GM21515 (cell line): ENCODE data around the gene DNMT3L.
A peak's percentile ranks its signal among the peaks of the same experiment; 100 is the strongest.
"Not testable (repeated sequence)": the region's sequence is repeated elsewhere in the genome, so short reads cannot be mapped to it uniquely, and the experiment has no call there.

Source experiments
- ATAC-seq: cut with Tn5 transposase; IDR thresholded peaks from one replicate; pipeline ENCODE4 v1.9.1; 2021; ENCODE audit not compliant: unreplicated experiment

DNMT3L gene

DNA sequence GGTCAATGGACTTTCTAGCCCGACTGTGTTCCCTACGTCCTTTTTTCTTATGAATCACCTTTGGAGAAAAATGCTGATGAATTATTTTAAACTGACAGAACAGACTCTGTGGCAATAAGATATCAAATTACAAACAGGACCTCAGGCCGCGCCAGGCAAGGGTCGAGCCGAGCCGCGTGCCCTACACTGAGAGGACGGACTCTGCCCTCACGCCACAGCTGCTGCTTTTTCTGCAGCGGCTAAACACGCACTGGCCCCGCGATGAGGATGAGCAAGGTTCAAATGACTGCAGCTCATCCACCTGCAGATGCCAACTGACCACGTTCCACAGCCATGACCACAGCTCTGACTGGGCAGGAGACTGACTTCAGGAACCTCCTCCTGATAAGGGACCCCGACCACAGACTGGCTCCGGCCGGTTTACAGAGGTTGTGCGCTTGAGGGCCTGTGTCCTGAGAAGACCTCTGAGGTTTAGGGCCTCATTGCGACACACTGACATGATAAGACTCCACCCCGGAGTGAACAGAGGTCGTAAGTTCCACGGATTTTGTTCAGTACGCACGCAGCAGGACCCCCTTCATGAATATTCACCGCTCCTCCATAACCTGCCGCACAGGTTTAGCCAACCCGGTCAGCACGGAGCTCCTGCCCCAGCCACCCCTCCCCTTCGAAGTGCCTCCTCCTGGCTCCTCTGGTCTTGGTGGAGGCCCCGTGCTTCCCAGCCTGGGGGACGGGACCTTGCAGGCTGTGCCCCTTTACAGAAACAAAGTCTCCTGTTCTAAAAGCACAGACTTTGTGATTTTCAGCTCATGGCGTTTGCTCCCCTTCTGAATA is 12.3 kb downstream of the DNMT3L start:
- ATAC-seq = not testable (repeated sequence)

GRCh38 chr21:44247904-44248303 is 13.8 kb downstream of the DNMT3L start:
- not testable (repeated sequence) for ATAC-seq

DNA sequence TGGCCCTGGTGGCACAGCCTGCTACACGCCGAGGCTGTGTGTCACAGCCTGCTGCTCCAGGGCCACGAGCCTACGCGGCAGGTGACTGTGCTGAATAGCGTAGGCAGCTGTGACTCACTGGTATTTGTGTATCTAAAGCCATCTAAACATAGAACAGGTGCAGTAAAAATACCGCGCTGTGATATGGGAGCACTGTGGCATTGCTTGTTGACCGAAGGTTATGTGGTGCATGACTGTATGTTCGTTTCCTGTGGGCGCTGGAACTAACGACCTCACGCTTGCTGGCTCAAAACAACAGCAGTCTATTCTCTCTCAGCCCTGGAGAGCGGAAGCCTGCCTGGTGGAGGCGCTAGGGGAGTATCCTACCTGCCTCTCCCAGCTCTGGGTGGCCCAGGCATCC is 17.7 kb downstream of the DNMT3L start:
- peak; percentile 45 for ATAC-seq

DNA sequence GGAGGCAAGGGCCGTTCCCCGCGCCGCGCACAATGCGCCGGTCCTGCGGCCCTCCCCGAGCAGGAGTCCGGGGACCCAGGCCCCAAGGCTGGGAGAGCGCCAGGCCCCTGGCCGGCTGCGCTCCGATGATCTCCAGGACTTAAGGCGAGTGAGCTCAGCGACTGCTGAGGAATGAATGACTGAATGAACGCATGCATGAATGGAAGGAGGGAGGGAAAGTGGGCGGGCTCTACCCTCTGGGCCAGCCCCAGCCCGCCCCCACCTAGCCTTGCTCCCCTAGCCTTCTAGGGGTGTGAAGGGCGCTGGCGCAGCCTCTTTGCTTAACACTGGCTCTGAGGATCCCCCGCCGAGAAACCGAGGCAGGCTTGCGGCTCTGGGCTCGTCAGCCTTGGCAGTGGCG is 20.4 kb downstream of the DNMT3L start:
- ATAC-seq = peak; percentile 38

DNA sequence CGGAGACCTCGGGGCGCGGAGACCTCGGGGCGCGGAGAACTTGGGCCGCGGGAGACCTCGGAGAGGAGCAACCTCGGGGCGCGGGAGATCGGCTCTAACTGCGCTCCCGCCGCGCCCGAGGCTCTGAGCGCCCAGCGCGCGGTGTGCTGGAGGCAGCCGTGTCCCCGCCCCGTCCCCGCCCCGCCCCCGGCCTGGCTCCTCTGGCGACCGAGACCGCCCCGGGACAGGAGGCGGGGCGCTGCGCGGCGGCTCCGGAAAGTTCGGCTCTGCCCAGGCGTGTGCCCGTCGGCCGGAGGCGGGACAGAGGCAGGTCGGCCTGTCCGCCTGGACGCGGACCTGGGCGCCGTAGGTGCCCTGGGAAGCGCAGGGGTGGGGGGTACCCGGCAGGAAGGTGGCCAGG is 20.9 kb downstream of the DNMT3L start, which contains the start of gene ICOSLG:
Gene ICOSLG (minus strand): TSS at position 102 of the 400 bp plus-strand sequence. CDS start 126 bp downstream, outside the sequence.
- ATAC-seq = not testable (repeated sequence)

- ATAC-seq = not testable (repeated sequence)
Measured at GRCh38 chr21:44240353-44240752, 21.3 kb downstream of the DNMT3L start.

DNA sequence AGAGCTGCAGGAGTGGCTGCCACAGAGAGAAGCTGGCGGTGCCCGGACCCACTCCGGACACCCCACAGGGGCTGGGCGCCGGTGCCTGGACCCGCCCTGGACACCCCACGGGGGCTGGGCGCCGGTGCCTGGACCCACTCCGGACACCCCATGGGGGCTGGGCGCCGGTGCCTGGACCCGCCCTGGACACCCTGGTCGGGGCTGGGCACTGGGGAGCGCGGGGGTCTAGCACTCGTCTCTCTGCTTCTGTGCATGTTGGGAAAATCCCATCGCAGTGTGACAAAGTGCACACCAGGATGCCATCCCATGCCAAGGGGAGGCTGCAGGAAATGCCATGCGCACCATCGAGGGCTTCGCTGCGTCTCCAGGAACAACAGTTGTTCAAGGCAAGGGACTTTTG is 32.1 kb downstream of the DNMT3L start:
- not testable (repeated sequence) for ATAC-seq

DNA sequence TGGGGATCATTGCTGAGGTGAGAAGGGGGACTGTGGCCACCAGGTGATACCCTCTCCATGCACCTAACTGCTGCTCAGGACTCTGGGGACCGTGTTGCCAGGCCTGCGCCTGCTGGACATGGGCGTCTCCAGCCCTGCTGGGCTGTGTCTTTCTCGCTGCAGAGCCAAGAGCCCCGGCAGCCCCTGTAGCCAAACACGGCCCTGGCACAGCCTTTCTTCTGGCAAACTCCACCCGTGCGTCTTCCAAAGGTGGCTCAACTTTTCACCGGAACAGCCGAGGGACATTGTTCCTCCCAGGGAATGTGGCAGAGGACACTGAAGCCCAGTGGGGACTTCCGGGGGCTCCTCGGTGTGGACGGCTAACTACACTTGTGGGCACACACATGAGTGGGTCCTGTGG is 33.6 kb downstream of the DNMT3L start:
- ATAC-seq = not testable (repeated sequence)

DNA sequence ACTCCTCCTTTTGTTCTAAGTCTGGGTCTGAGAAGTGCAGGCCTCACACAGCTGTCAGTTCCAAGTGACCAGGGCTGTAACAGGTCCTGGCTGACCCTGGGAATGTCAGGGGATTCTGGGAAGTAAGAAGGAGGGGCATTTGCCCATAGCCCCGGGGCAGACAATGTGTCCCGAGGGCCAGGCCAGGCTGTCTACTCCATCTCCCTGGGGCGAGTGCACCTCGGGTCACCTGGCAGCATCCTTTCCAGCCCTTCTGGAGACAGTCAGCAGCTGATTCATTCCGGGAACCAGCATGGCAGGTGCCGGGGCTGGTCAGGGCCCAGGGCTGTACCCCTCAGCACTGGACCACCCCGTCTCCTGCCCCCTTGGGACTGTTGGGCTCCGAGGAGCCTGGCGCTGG is 34.1 kb downstream of the DNMT3L start:
- not testable (repeated sequence) for ATAC-seq

- ATAC-seq = not testable (repeated sequence)
Measured at GRCh38 chr21:44225605-44226004, 36.1 kb downstream of the DNMT3L start.

DNA sequence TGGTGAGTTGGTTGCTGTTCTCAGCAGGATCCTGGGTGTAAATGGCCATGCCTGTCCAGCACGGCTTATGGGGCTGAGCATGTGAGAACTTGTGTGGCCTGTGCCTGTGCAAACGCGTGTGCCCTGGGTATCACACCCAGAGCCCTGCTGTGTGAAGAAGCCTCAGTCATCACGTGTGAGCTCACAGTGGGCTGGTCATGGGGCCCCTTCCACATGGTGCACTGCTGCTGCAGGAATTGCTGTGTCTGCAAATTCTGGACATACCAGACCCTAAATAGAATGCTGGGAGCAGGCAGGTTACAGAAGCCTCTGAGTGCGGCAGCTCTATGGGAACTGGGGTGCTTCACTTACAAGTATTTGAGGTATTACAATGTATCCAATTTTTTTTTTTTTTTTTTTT is 38.4 kb downstream of the DNMT3L start:
- not testable (repeated sequence) for ATAC-seq

DNA sequence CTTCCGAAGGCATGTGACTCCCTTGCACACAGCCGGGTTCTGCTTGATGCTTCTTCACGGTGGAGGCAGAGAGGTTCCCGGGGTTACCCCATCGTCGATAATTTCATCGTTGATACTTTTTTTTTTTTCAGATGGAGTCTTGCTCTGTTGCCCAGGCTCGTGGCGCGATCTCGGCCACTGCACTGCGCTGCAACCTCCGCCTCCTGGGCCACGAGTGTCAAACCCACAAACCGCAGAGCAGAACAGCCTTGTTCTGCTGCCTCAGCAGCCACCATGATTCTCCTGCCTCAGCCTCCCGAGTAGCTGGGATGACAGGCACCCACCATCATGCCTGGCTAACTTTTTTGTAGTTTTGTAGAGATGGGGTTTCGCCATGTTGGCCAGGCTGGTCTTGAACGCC is 41.0 kb downstream of the DNMT3L start:
- ATAC-seq = not testable (repeated sequence)

DNA sequence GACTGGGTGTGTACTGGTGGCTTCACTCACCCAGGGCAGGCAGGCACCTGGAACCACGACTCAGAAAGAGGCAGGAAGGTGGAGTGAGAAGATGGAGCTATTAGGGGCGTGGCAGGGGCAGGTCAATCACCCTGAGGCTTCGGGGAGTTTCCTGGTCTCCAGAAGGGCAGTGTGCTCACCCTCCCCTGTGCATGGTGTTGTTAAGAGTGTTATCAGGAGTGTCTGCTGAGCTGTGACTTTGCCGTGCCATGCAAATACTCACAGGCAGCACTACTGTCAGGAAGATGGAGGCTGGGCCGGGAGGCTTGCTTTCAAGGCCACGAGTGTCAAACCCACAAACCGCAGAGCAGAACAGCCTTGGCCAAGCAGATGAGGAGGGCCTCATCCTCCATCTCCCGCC is 43.2 kb downstream of the DNMT3L start:
- not testable (repeated sequence) for ATAC-seq

GRCh38 chr21:44211978-44212377 is 49.7 kb downstream of the DNMT3L start:
- ATAC-seq = not testable (repeated sequence)

DNA sequence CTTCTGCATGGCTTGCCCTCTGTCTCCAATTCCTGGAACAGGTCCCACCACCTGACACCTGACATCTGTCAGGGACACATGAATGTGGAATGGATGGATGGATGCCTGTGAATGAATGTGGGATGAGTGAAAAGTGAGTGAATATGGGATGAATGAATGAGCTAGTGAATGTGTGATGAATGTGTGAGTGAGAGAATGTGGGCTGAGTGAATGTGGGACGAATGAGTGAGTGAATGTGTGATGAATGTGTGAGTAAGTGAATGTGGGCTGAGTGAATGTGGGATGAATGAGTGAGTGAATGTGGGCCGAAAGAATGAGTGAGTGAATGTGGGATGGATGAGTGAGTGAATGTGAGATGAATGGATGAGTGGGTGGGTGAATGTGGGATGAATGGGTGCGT is 50.1 kb downstream of the DNMT3L start:
- not testable (repeated sequence) for ATAC-seq

DNA sequence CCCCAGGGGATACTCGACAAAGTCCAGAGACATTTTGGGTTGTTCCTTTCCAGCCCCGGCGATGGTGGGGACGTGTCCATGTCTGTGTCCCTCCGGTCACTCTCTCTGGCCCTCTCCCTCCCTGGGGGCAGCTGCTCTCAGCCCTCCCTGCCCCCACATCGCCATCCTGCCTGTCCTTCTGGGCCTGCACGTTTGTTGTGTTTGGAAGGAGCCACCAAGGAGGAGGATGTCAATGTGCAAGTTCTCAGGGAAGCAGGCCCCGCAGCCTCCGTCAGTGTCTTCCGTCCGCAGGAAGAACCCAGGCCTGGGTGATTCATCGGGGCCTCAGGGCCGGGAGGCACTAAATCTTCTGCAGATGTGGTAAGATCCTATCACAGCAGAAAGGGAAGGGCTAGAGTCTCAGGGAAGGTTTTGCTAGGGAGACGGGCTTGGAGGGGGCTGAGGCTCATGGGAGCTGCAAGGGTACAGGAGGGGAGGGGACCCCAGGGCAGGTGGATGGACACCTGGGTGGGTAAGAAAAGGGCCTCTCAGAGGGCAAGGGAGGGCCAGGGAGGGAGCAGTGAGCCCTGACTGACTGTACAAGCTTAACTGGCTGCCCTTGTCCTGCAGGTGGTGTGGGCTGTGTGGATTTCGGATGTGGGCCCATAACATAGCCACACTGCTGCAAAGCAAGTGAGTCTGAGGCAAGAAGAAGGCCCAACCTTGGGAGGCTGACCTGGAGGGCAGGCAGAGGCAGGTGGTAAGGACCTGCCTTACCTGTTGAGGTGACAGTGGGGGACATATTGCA is 53.6 kb downstream of the DNMT3L start:
- not testable (repeated sequence) for ATAC-seq

GRCh38 chr21:44206698-44207676 is 54.7 kb downstream of the DNMT3L start:
- ATAC-seq = not testable (repeated sequence)

DNA sequence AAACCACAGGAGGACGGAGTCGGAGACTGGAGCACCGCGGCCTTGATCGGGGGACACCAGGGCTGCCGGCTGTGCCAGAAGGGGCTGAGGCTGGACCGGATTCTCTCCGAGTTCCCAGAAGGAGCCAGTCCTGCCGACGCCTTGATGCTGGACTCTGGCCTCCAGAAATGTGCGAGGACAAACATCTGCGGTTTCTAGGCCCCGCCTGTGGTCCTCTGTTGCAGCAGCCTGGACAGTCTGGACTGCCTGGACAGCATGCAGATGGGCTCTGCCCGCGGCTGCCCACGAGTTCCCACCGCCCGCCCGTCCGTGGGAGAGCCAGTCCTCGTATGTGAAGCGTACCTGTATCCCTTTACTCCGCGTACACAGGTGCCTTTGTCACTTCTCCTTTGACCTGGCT is 55.5 kb downstream of the DNMT3L start:
- not testable (repeated sequence) for ATAC-seq

DNA sequence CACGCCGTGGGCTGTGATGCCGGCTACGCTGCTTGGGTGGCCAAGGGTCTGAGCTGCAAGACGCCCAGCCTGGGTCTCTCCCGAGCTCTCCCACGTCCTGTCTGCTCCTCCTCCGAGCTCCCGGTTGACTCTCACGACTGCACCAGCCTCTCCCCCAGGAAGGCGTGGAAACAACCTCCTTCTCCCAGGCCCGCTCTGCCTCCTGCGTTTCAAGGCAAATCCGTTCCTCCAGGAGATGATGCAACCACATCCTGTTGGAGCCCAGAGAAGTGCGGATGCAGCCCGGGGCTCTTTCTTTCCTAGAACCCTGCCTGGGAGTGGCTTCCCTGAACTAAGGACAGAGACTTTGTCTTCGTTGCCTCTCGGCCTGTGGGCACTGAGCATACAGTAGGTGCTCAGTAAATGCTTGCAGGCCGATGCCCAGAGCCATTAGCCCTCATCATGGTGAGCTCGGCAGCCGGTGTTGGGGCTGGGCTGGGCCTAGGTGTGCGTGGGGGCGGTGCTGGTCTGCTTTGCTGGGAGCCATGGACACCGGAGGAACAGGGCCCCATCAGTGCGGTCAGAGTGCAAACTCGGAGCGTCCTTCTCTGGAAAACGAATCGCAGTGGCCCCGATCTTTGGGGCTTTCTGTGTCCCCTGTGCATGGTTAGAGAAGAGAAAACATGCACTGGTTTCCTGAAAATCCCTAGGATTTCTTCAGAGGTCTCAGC is 59.0 kb downstream of the DNMT3L start:
- ATAC-seq = not testable (repeated sequence)

DNA sequence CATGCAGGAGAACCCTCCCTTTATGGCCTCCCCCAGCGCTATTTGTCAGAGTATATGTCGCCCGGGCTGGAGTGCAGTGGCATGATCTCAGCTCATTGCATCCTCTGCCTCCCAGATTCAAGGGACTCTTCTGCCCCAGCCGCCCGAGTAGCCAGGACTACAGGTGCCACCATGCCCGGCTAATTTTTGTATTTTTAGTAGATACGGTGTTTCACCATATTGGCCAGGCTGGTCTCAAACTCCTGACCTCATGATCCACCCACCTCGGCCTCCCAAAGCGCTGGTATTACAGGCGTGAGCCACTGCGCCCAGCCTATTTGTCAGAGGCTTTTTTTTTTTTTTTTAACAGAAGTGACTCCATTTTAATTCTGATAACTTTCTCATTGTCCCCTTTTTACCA is 61.7 kb downstream of the DNMT3L start:
- not testable (repeated sequence) for ATAC-seq
